H9 (cell line): ENCODE results near the gene CDCA3. TPM values are rescaled to one million over a fixed set of nuclear protein-coding genes. Genes with fewer than 3 reads are reported as not detected.
A peak's percentile ranks its signal among the peaks of the same experiment; 100 is the strongest.

Source experiments
- DNase-seq: peaks from one replicate; pipeline ENCODE4 v3.0.0-alpha.2; 2017
- H2AFZ ChIP-seq: one replicate; pipeline ENCODE4 v1.6.1; 2013; ENCODE audit warnings: mild to moderate bottlenecking, low read length, control low read depth, moderate library complexity
- H2AK5ac ChIP-seq: 2 replicates; pipeline ENCODE4 v1.6.1; 2013; ENCODE audit warnings: low read length, control low read depth, mixed read lengths; ENCODE audit not compliant: insufficient read length
- H2BK120ac ChIP-seq: one replicate; pipeline ENCODE4 v1.6.1; 2013; ENCODE audit warnings: low read depth, mild to moderate bottlenecking, low read length, control low read depth, inconsistent platforms; ENCODE audit not compliant: poor library complexity, severe bottlenecking
- H2BK12ac ChIP-seq: 2 replicates; pipeline ENCODE4 v1.6.1; 2013; ENCODE audit warnings: low read length, control low read depth, mixed read lengths, low read depth; ENCODE audit not compliant: insufficient read length
- H2BK15ac ChIP-seq: 2 replicates; pipeline ENCODE4 v1.6.1; 2013; ENCODE audit warnings: low read depth, low read length, control low read depth
- H2BK20ac ChIP-seq: one replicate; pipeline ENCODE4 v1.6.1; 2013; ENCODE audit warnings: low read depth, mild to moderate bottlenecking, low read length, control low read depth, inconsistent platforms; ENCODE audit not compliant: poor library complexity, severe bottlenecking
- H2BK5ac ChIP-seq: 2 replicates; pipeline ENCODE4 v1.6.1; 2013; ENCODE audit warnings: low read length, control low read depth, mixed read lengths; ENCODE audit not compliant: insufficient read length
- H3K14ac ChIP-seq: 2 replicates; pipeline ENCODE4 v1.6.1; 2013; ENCODE audit warnings: low read length, control low read depth; ENCODE audit not compliant: insufficient read depth
- H3K18ac ChIP-seq: 2 replicates; pipeline ENCODE4 v1.6.1; 2013; ENCODE audit warnings: low read depth, mild to moderate bottlenecking, mixed read lengths, low read length, control low read depth; ENCODE audit not compliant: insufficient read length
- H3K23ac ChIP-seq: 2 replicates; pipeline ENCODE4 v1.6.1; 2013; ENCODE audit warnings: low read length, control low read depth, mixed read lengths, low read depth; ENCODE audit not compliant: insufficient read length
- H3K23me2 ChIP-seq: 2 replicates; pipeline ENCODE4 v1.6.1; 2013; ENCODE audit warnings: low read depth, mild to moderate bottlenecking, mixed read lengths, low read length, control low read depth; ENCODE audit not compliant: insufficient read length, poor library complexity, severe bottlenecking
- H3K27ac ChIP-seq: 2 replicates; pipeline ENCODE4 v1.5.1; 2013; ENCODE audit warnings: low read length, control low read depth, mixed read lengths, low read depth; ENCODE audit not compliant: insufficient read length
- H3K27me3 ChIP-seq: 2 replicates; pipeline ENCODE4 v1.6.1; 2013; ENCODE audit warnings: low read length, control low read depth, inconsistent platforms; ENCODE audit not compliant: insufficient read depth
- H3K4ac ChIP-seq: 2 replicates; pipeline ENCODE4 v1.6.1; 2013; ENCODE audit warnings: low read depth, mild to moderate bottlenecking, control low read depth, inconsistent platforms, low read length, moderate library complexity
- H3K4me1 ChIP-seq: 2 replicates; pipeline ENCODE4 v1.6.1; 2013; ENCODE audit warnings: low read length, control low read depth, inconsistent platforms; ENCODE audit not compliant: insufficient read depth
- H3K4me2 ChIP-seq: 2 replicates; pipeline ENCODE4 v1.6.1; 2013; ENCODE audit warnings: low read length, control low read depth, mixed read lengths; ENCODE audit not compliant: insufficient read length, insufficient read depth
- H3K56ac ChIP-seq: 2 replicates; pipeline ENCODE4 v1.6.1; 2013; ENCODE audit warnings: low read depth, mild to moderate bottlenecking, mixed read lengths, low read length, control low read depth; ENCODE audit not compliant: insufficient read length
- H3K79me1 ChIP-seq: 2 replicates; pipeline ENCODE4 v1.6.1; 2013; ENCODE audit warnings: low read depth, mild to moderate bottlenecking, moderate library complexity, low read length, control low read depth, inconsistent platforms; ENCODE audit not compliant: insufficient read depth, poor library complexity, severe bottlenecking
- H3K79me2 ChIP-seq: 2 replicates; pipeline ENCODE4 v1.6.1; 2013; ENCODE audit warnings: low read length, control low read depth, inconsistent platforms; ENCODE audit not compliant: insufficient read depth
- H3K9ac ChIP-seq: 2 replicates; pipeline ENCODE4 v1.6.1; 2013; ENCODE audit warnings: low read length, control low read depth, mixed read lengths; ENCODE audit not compliant: insufficient read length; ENCODE audit errors: extremely low read depth
- H3K9me3 ChIP-seq: one replicate; pipeline ENCODE4 v1.6.1; 2013; ENCODE audit warnings: low read depth, low read length, inconsistent platforms; ENCODE audit not compliant: control insufficient read depth
- H3T11ph ChIP-seq: one replicate; pipeline ENCODE4 v1.6.1; 2013; ENCODE audit warnings: mild to moderate bottlenecking, low read length, control low read depth, inconsistent platforms
- H4K20me1 ChIP-seq: one replicate; pipeline ENCODE4 v1.6.1; 2013; ENCODE audit not compliant: control insufficient read depth, insufficient read length, insufficient read depth
- H4K5ac ChIP-seq: 2 replicates; pipeline ENCODE4 v1.6.1; 2013; ENCODE audit warnings: low read depth, mild to moderate bottlenecking, mixed read lengths, low read length, control low read depth; ENCODE audit not compliant: insufficient read length
- H4K8ac ChIP-seq: replicated peaks from 2 replicates; pipeline ENCODE4 v1.6.1; 2013; ENCODE audit warnings: low read length, control low read depth, mixed read lengths, low read depth; ENCODE audit not compliant: insufficient read length
- H4K91ac ChIP-seq: 2 replicates; pipeline ENCODE4 v1.6.1; 2013; ENCODE audit warnings: low read depth, mild to moderate bottlenecking, moderate library complexity, mixed read lengths, low read length, control low read depth; ENCODE audit not compliant: insufficient read length
- H3K27ac Mint-ChIP-seq, 3 experiments: 2 replicates in 2 of 3; 3 replicates in 1 of 3; pipeline ENCODE4 v1.8.0; 2020 to 2021; ENCODE audit warnings: mixed read lengths in 3 of 3, mild to moderate bottlenecking in 1 of 3, moderate library complexity in 1 of 3
- H3K27me3 Mint-ChIP-seq: 2 replicates; pipeline ENCODE4 v1.8.0; 2021; ENCODE audit warnings: low read depth, mild to moderate bottlenecking, moderate library complexity, mixed read lengths
- H3K36me3 Mint-ChIP-seq, 3 experiments: 2 replicates in 2 of 3; 3 replicates in 1 of 3; pipeline ENCODE4 v1.8.0; 2020 to 2021; ENCODE audit warnings: low read depth in 3 of 3, mixed read lengths in 3 of 3; ENCODE audit not compliant: insufficient read depth in 1 of 3
- H3K4me1 Mint-ChIP-seq, 2 experiments: 2 replicates each; pipeline ENCODE4 v1.8.0; 2020; ENCODE audit warnings: mixed read lengths in 2 of 2
- H3K4me3 Mint-ChIP-seq, 2 experiments: 2 replicates in 1 of 2; 3 replicates in 1 of 2; pipeline ENCODE4 v1.8.0; 2020 to 2021; ENCODE audit warnings: mild to moderate bottlenecking in 2 of 2, mixed read lengths in 2 of 2, moderate library complexity in 1 of 2
- H3K9me3 Mint-ChIP-seq, 2 experiments: 2 replicates in 1 of 2; 3 replicates in 1 of 2; pipeline ENCODE4 v1.8.0; 2020; ENCODE audit warnings: mild to moderate bottlenecking in 2 of 2, mixed read lengths in 2 of 2, moderate library complexity in 1 of 2
- CTCF ChIP-seq: fragments of 200-600 bp; sonication (generic); conservative IDR thresholded peaks from 3 replicates; pipeline ENCODE4 v1.8.0; 2021; ENCODE audit warnings: antibody characterized with exemption, mild to moderate bottlenecking
- WGBS: extraction: QIAGEN DNeasy Blood & Tissue Kit; methylation state at CpG from one replicate; pipeline ENCODE4 v1.1.7; 2013; ENCODE audit warnings: missing lambda C conversion rate, low lambda C conversion rate, mixed read lengths; ENCODE audit not compliant: insufficient read length; ENCODE audit errors: extremely low coverage; 5-methylcytosine and 5-hydroxymethylcytosine counted together
- total RNA-seq: library from RNA; stranded (reverse); gene quantifications from 2 replicates; pipeline ENCODE4 v1.2.1, GENCODE V29; 2021

Gene CDCA3
- total RNA-seq, 1 experiment from 2014 or later = 45.1 TPM

- Histone ChIP-seq H3K27ac (no peak overlapping the region), H3K9ac (peak overlapping the region; percentile 46)
Observed at GRCh38 chr12:6850796-6851152, 312 bp downstream of the CDCA3 start.

More at GRCh38 chr12:6850796-6851152, 312 bp downstream of the CDCA3 start:
- WGBS = no CpG with 5 or more reads among the region's 16 CpGs
- no peak overlapping the region for H4K91ac ChIP-seq
- peak overlapping the region; percentile 78 for H3K4me2 ChIP-seq
- TF ChIP-seq CTCF = no peak
- H2BK120ac ChIP-seq = no peak overlapping the region
- H4K8ac ChIP-seq = no peak overlapping the region
- no peaks in the 10 kb centered on the region; the same call in 1 of the 2 replicates for H3K4me1 ChIP-seq
- no peak overlapping the region for H3K4ac ChIP-seq
- H3K14ac ChIP-seq = no peak overlapping the region
- no peak for DNase-seq
- no peak overlapping the region for H2BK5ac ChIP-seq
- no peak overlapping the region for H3T11ph ChIP-seq
- H3K27me3 ChIP-seq = no peaks in the 10 kb centered on the region
- H3K18ac ChIP-seq = peak overlapping the region; percentile 54
- no peaks in the 10 kb centered on the region for H3K9me3 ChIP-seq
- H3K23ac ChIP-seq = no peak overlapping the region
- H3K36me3 Mint-ChIP-seq = peaks cover 24 to 61% (median 57%) of the 10 kb centered on the region in 3 experiments; a peak in 6 of 7 replicates
- no peak overlapping the region for H2BK12ac ChIP-seq
- no peak overlapping the region for H2AK5ac ChIP-seq
- H2AFZ ChIP-seq = no peak overlapping the region
- peak overlapping the region in 2 of 3 experiments; percentile 69 to 89; a peak in 4 of 7 replicates for H3K27ac Mint-ChIP-seq
- H4K5ac ChIP-seq = no peak overlapping the region
- no peak overlapping the region for H2BK20ac ChIP-seq
- peaks cover 5% of the 10 kb centered on the region; the same call in 1 of the 2 replicates for H3K79me2 ChIP-seq
- H3K9me3 Mint-ChIP-seq = no peaks in the 10 kb centered on the region; a peak in 1 of 5 replicates
- H3K4me3 Mint-ChIP-seq = peak overlapping the region; percentile 94 to 98
- no peak overlapping the region for H2BK15ac ChIP-seq
- H3K4me1 Mint-ChIP-seq = peaks cover 24 to 26% of the 10 kb centered on the region in 2 experiments
- no peak overlapping the region for H3K56ac ChIP-seq
- no peaks in the 10 kb centered on the region for H3K79me1 ChIP-seq
- H4K20me1 ChIP-seq = peaks cover 2% of the 10 kb centered on the region
- H3K23me2 ChIP-seq = peaks cover 16% of the 10 kb centered on the region
- no peaks in the 10 kb centered on the region for H3K27me3 Mint-ChIP-seq
